HG03575 (cell line): ENCODE data around the gene SAAL1.

ENCODE experiments used
- ATAC-seq: cut with Tn5 transposase; IDR thresholded peaks from one replicate; pipeline ENCODE4 v1.9.1; 2021; ENCODE audit not compliant: unreplicated experiment, insufficient number of reproducible peaks, low FRiP score; ENCODE audit errors: extremely low read depth

The SAAL1 gene

DNA sequence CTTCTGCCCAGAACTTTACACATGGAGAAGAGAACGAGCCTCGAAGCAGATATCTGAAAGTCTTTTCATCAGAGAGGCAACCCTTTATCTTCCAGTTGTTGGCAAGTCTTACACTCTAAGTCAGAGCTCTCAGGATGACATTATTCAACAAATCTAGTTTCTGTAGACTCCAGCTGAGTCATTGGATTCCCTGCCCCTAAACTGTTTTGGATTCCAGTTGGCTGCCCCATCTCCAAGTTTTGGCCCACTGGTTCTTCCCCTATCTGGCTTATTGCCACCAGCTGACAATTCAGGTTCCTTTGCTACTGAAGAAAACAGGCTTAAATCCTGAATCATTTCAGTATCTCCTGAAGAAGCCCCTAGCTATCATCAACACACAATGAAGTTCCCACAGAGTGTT lies 14.2 kb downstream of the SAAL1 start:
- no peak for ATAC-seq

DNA sequence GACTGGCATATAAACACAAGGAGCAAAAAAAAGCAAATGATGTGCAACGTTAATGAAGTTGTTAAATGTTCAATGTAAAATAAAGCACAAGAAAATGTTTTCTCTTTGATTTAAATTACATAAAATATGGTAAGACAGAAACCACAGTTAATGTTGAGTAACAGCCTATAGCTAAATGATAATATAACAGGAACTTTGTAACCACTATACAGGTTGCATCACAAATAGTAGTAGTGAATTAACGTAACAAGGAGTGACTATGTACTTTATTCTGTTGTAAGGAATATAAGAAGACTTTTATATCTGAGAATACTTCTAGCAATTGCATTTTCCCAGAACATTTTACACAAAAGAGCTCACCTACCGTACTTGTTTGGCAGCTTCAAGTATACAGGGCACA lies 16.9 kb downstream of the SAAL1 start:
- ATAC-seq: no peak

DNA sequence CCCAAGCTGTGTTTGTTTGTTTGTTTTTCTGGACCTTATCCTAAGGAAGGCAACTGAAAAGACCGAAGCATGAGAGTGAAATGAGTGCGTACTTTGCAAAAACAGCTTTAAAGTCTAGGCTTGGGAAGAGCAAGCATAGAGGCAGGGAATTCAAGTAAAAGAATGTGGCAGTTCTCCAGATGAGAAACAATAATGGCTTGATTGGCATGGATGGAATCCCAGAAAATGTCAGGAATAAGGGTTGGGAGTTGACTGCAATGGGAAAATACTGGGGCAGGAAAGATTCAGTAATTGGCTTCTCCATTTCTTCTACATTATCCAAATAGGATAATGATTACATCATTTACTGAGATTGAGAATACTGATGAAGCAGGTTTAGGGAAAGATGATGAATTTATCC lies 17.5 kb downstream of the SAAL1 start:
- ATAC-seq: no peak

DNA sequence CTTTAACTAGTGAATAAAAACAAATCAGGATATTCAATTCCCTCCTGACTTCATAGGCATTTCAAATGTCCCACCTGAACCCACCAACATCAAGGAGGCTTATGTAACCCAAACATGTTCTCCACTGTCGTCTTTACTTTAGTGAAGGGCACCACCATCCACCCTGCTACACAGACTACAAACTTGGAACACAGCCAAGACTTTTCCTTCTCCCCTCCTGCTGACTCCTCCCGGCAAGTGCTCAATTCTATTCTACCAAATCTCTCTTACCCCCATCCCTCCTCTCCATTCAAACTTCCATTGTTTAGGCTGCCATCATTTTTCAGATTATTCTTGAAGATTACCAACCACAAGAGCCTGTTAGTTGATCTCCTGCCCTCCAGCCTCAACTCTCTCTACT lies 24.3 kb downstream of the SAAL1 start:
- ATAC-seq: no peak

DNA sequence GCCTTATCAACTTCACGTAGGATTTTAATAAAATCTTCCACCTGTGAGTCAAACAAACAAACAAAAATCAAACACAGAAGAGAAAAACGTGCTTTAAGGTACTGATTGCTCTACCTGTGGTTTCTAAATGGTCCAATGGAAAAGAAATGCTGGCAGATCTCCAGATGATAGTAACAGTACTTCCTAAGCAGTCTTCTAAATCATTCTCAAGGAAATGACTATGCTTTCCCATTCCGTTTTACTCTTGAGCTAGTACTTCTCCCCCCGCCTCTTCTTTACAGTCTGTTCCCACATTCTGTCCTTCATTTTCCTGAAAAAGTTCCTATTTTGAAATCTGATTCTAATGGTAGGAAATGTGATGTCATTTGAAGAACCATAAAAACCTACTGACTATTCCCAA lies 25.4 kb downstream of the SAAL1 start:
- ATAC-seq: no peak

DNA sequence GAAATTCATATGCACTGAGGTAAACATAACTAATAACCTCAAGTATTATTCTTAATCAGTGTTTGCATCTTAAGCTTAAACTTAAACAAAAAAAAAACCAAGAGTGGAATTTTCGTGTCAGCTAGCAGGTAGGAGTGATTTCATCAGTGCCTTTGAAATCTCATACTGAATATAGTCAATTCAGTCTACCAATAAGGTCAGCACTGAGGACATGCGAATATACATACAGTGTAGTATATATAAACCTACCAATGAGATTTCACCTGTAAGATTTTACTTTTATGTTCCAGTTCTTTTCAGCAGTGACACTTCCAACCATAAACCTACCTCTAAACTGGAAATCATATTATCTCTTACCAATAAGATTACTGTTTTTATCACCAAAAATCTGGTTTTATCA lies 27.0 kb downstream of the SAAL1 start:
- no peak for ATAC-seq

DNA sequence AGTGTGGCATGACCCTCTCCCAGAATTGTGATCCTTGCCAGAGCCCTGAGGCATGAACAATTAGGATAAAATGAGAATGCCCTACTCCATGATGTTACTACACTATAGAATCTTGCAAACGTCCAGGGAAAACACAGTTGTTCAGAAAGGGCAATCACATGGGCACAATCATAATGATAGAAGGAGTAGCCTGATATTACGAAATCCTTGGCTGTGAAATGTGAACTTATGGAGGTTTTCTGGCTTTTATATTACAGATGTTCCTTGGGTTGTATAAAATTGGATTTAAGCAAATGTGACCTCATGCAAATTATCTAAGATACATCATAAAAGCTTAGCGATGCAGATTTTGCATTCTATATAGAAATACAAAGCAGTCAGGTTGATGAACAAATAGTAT lies 30.4 kb downstream of the SAAL1 start:
- ATAC-seq: no peak

DNA sequence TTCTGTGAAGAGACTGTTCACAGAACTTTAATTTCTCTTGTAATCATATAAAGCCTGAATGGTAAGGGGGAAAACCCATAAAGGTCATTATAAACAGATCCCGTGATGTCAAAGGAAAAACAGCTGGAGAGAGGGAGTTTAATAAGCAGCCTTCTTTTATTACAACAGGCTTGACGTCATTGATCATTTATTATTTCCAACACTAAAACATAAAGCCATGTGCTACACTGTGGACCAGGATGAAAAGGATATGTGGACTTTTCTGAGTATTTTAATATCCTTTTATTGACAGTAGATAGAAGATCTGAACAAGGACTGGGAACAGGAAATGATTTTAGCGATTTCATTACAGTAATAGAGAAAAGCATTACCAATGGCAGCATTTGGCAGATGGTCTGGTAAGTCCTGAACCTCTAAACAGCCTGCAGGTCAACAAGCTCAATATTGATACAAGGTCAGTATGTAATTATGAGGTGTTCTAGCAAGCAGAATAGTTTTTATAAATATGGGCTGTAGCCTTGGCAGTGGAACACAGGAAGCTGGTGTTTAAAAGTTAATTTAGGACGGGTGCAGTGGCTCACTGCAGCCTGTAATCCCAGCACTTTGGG lies 34.7 kb downstream of the SAAL1 start:
- no peak for ATAC-seq

DNA sequence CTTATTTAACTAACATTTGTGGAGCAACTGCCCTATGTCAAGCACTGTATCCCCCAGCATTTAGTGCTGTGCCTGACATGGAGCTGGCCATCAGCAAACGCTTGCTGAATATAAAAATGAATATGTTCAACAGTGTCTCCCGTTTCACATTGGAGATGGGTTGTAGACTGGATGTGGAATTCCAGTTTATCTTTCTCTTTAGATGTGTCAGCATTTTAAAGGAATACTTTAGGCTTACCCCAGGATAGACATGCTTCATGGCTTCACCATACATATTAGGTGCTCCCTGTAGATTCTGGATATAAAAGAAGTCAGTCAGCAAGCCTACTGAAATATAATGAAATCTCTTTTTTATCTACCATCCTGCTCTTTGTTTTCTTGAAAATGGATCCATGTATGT lies 38.5 kb downstream of the SAAL1 start:
- ATAC-seq: no peak

DNA sequence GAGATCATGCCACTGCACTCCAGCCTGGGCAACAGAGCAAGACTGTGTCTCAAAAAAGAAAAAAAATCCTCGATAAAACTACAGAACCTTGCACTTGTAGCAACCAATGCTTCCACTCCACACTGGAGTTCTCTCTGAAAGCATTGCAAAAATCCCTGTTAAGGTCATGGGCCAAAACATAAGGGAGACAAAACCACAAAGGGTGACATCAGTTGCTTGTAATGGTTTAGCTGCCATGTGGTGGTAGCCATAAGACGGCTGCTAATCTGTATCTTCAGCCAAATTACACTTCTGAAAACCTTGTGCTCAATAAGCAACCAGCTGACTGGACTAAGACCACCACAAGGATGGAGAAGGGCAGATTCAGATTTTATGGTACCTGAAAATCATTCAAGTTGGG lies 39.3 kb downstream of the SAAL1 start:
- ATAC-seq: no peak

DNA sequence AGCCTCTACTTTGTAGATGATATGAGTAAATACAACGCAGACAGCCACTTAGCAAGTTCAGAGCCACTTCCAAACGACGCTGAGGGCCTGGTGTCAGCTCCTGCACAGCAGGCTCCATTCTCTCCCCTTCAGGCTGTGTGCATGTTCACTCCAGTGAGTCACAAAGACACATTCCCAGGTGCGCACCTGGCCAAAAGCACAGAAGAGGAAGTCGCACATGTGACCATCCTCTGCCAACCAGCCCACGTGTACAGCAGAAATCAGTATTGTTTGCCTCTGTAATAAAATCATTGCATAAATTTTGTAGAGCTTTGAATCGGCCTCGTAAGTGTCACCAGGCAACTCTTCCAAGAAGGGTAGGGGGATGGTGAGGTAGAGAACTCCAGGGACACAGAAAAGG lies 40.3 kb downstream of the SAAL1 start:
- no peak for ATAC-seq

DNA sequence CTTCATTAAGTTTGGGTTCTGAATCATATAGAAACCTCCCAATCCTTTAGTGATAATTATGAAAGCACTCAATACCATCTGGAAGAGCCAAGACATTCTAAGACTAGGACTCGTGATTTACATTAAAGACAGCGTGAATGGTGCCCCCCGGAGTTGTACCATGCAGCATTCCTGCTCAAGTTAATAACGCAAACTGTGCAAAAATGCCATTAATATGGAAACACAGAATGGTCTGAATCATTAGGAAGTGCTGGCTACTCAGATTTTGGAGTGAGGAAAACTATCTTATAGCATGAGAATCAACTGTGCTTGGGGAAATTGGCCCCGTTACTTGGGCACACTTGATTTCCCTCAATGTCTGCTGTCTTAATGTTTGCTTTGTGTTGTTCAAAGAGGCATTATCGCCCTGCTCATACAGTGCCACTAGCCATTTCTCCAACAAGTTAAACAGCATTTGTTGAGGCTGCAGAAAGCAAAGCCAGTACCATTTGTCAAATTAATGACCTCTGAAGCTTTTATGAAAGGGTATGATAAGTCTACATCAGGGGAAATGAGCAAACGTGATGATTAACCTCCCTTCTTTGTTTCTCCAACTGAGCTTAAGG lies 41.3 kb downstream of the SAAL1 start:
- ATAC-seq: no peak

DNA sequence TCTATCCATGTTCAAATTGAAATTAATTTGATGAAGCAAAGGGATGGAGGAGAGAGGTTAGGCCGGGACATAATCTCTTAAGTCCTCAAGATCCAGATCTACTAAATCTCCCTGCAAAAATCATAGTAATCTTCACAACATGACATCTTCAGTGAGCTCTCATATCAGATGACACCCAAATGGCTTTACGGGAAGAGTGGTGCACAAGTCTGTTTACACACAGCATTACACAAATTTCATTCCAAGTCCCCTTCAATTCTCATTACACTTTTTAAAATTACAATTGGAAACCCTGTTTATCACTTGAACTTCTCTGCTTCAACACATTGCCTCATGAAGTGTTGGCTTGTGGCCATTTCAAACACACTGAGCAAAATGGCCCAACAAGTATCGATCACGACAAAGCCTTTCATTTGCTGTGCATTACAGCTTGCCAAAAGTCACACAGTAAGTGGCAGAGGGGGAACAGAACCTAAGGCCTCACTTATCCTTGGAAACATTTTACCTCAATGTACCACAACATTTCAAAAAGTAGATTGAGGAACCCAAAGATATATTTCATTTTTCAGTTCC lies 41.9 kb downstream of the SAAL1 start:
- no peak for ATAC-seq

DNA sequence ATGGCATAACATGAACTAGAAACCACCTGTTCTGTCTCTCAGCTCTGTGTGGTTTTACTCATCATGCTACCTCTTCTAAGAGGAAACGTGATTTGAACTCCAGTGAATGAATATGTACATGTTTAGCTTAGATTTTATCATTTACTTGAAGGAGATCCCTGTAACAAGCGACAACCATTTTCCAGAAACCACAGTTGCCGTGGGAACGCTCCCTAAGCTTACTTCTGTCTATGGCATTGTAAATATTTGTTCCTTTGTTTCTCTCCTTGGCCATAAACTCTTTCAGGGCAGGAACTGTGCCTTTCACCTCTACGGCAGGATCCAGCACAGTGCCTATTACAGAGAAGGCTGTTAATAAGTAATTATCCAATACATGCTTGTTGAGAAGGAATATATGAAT lies 42.8 kb downstream of the SAAL1 start:
- no peak for ATAC-seq

DNA sequence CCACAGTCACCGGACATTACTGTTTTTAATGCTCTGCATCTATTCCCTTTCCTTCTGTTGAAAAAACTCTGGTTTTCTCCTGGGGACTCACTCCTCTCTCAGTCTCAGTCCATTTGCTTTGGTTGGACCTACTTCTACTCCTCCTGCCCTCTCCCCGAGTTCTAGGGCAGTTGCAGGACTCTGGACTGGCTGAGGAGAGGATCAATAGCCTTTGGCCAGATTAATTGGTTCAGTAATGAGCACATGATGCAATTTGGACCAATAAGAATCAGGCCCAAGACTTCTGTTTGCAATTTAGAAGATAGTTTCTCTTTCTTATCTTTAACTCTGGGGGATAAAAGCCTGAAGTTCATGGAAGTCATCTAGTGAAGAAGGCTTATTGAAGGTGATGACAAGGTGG lies 44.5 kb downstream of the SAAL1 start:
- no peak for ATAC-seq

DNA sequence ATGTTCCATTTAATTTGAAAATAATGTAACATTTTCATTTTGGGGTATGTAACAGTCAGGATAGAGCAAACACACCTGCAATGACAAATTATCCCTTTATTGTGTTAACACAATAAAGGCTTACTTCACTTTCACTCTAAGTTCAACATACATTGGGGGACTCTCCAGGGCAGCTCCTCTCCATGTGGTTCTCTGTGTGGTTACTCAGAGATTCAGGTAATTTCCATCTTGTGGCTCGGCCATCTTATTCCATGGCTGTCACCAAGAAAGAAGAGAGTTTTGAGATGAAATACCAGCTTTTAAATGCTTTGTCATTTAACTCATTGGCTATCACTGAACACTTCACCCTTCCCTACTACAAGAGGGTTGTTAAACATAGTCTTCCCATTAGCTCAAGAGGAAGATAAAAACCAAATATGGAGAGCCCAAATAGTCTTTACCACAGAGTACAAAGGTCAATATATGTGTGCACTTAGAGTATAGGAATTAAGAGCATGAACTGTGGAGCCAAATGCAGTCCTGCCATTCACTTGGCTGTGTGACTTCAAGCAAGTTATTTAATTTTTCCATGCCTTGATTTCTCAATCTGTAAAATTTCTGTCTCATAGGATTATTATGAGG lies 49.2 kb downstream of the SAAL1 start:
- no peak for ATAC-seq

DNA sequence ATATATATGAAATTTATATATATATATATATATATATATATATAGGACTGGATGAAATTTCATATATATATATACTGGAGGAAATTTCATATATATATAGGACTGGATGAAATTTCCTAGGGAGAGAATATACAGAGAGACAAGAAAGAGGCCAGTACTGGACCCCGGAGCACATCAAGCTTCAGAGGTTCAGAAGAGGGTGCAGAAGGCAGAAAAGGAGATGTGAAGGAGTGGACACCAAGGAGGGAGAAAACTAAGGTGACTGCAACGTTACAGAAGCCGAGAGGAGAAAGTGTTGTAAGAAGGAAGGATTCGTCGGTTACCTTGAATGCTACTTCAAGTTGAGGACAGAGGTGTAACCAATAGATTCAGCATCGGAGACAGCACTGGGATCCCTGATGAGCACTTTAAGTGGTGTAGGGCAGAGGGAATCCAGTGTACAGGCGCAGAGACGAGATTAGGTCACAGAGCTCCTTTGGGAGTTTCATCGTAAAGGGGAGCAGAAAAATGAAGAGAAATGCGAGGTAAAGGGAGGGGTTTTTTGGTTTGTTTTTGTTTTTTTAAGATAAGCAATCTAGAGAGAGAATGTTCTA lies 51.3 kb downstream of the SAAL1 start:
- no peak for ATAC-seq

DNA sequence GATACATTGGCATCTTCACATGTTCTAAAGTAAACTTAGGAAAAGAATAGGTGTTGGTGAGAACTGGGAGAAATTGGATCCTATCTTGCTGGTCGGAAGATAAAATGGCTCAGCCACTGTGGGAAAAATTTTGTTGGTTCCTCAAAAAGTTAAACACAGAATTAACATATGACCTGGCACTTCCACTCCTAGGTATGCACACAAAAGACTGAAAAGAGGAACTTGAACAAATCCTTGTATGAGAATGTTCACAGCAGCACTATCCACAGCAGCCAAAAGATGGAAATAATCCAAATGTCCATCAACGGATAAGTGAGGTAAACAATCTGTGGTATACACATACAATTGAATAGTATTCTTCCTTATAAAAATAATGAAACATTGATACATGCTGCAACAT lies 55.0 kb downstream of the SAAL1 start:
- ATAC-seq: no peak

DNA sequence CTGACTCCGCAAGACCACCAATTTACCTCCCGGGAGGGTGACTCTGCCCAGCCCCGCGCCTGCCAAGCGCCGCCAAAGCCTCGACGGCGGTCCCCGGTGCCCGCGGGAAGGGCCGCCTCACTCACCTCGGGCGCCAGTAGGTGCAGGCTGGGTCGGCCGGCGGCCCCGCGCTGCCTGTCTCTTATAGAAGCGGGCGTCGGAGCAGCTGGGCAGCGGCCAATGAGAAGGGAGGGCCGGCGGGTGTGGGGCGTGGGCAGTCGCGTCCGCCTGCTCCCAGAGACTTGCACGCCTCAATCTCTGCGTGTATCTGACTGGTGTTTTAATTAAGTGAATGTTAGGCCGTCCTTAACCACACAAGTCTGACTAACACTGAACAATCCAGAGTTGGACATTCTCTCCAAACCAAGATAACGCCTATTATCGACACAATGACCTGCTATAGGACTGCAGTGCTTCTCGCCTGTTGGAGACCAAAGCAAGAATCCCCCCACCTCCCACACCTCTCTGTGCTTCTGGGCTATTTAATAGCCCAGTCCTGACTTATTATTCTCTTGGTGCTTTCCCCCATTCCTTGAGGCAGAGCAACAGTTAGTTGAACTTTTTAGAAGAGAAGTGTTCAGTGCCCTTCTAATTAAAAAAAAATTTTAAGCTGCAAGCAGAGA lies 59.6 kb downstream of the SAAL1 start, which contains the start of gene TPH1:
TSS of gene TPH1 (minus strand) at position 154 of the 662 bp plus-strand sequence. CDS start 5,507 bp downstream, outside the sequence.
- ATAC-seq: no peak

DNA sequence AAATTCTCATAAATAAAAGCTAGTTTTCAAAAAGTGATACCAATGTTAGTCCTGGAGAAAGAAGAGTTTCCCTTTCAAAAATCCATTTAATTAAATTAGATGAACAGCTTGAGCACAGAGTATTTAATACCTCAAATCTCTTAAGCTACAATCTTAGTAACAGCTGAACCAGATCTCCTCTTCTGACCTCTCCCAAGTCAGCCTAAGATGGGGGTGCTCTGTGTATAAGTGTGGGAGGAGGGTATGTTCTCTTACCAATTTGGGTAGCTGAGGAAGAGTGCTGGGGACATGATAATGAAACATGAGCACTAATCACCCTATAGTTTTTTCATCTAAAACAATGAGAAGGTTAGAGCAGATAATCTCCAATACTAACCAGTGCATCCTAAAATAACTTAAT lies 69.4 kb downstream of the SAAL1 start:
- ATAC-seq: no peak
